WTC11 (cell line): ENCODE measurements around the gene STRIT1. TPM values are rescaled to one million over a fixed set of nuclear protein-coding genes. Genes with fewer than 3 reads are reported as not detected.

Source experiments
- ATAC-seq: fragments of 200-7000 bp; cut with Tn5 transposase; 2 replicates; pipeline ENCODE4 v1.10.0; 2021; ENCODE audit warnings: mild to moderate bottlenecking, moderate library complexity
- CTCF ChIA-PET: fragments of 300-600 bp; sonication (Branson Sonifier 250); formaldehyde crosslinking; loops from one replicate; lab custom pipeline; 2021; ENCODE audit warnings: antibody characterized with exemption; lab: Charles Lee
- POLR2A ChIA-PET: fragments of 350-600 bp; sonication (Branson Sonifier 250); formaldehyde crosslinking; loops from one replicate; lab custom pipeline; 2021; ENCODE audit warnings: antibody characterized with exemption; lab: Charles Lee
- DNase-seq: peaks from one replicate; pipeline ENCODE4 v3.0.0; 2021; ENCODE audit warnings: low spot score
- H3K27ac Mint-ChIP-seq: 2 replicates; pipeline ENCODE4 v1.8.0; 2021; ENCODE audit warnings: mixed read lengths
- H3K27me3 Mint-ChIP-seq: 2 replicates; pipeline ENCODE4 v1.8.0; 2021; ENCODE audit warnings: low read depth, mild to moderate bottlenecking, moderate library complexity, mixed read lengths
- H3K36me3 Mint-ChIP-seq: 2 replicates; pipeline ENCODE4 v1.8.0; 2021; ENCODE audit warnings: mixed read lengths
- H3K4me1 Mint-ChIP-seq: 2 replicates; pipeline ENCODE4 v1.8.0; 2022; ENCODE audit warnings: mixed read lengths
- H3K4me3 Mint-ChIP-seq: 2 replicates; pipeline ENCODE4 v1.8.0; 2021; ENCODE audit warnings: mild to moderate bottlenecking, moderate library complexity, mixed read lengths
- H3K9me3 Mint-ChIP-seq: 2 replicates; pipeline ENCODE4 v1.8.0; 2021; ENCODE audit warnings: mixed read lengths
- AFF4 ChIP-seq: sonication (generic); formaldehyde crosslinking; IDR thresholded peaks from 2 replicates; pipeline ENCODE4 v1.8.1; 2023; ENCODE audit warnings: mild to moderate bottlenecking, missing genetic modification reagents, borderline replicate concordance
- ATF6 ChIP-seq: sonication (generic); formaldehyde crosslinking; IDR thresholded peaks from 2 replicates; pipeline ENCODE4 v1.8.1; 2023; ENCODE audit warnings: mild to moderate bottlenecking, missing genetic modification reagents
- CTCF ChIP-seq: fragments of 200-600 bp; IDR thresholded peaks from 2 replicates; pipeline ENCODE4 v1.8.0; 2022; ENCODE audit warnings: antibody characterized with exemption
- E2F5 ChIP-seq: sonication (generic); formaldehyde crosslinking; IDR thresholded peaks from 2 replicates; pipeline ENCODE4 v1.8.1; 2022; ENCODE audit warnings: mild to moderate bottlenecking, moderate library complexity, missing genetic modification reagents
- FOXP4 ChIP-seq: sonication (generic); formaldehyde crosslinking; IDR thresholded peaks from 2 replicates; pipeline ENCODE4 v1.8.0; 2022; ENCODE audit warnings: mild to moderate bottlenecking, missing genetic modification reagents
- IRF2 ChIP-seq: sonication (generic); formaldehyde crosslinking; IDR thresholded peaks from 2 replicates; pipeline ENCODE4 v1.8.0; 2022; ENCODE audit warnings: low read depth, missing genetic modification reagents, borderline replicate concordance
- KAT7 ChIP-seq: sonication (generic); formaldehyde crosslinking; IDR thresholded peaks from 2 replicates; pipeline ENCODE4 v1.8.1; 2023; ENCODE audit warnings: missing genetic modification reagents, mild to moderate bottlenecking, borderline replicate concordance
- MXD4 ChIP-seq: fragments of 250-450 bp; sonication (Bioruptor Pico); IDR thresholded peaks from 2 replicates; pipeline ENCODE4 v1.8.0; 2021; ENCODE audit warnings: mild to moderate bottlenecking, moderate library complexity, borderline replicate concordance
- MYBL2 ChIP-seq: sonication (generic); formaldehyde crosslinking; IDR thresholded peaks from 2 replicates; pipeline ENCODE4 v1.8.1; 2023; ENCODE audit warnings: mild to moderate bottlenecking, moderate library complexity, missing genetic modification reagents
- NR2C2 ChIP-seq: sonication (generic); formaldehyde crosslinking; IDR thresholded peaks from 2 replicates; pipeline ENCODE4 v1.8.0; 2022; ENCODE audit warnings: mild to moderate bottlenecking, missing genetic modification reagents
- OVOL2 ChIP-seq: fragments of 250-450 bp; sonication (Bioruptor Pico); IDR thresholded peaks from 2 replicates; pipeline ENCODE4 v1.9.0; 2021; ENCODE audit warnings: mild to moderate bottlenecking, borderline replicate concordance
- PRDM15 ChIP-seq: sonication (generic); formaldehyde crosslinking; IDR thresholded peaks from 2 replicates; pipeline ENCODE4 v1.8.0; 2022; ENCODE audit warnings: missing genetic modification reagents
- TCF7 ChIP-seq: sonication (generic); formaldehyde crosslinking; IDR thresholded peaks from 2 replicates; pipeline ENCODE4 v1.8.0; 2022; ENCODE audit warnings: mild to moderate bottlenecking, low read depth, missing genetic modification reagents, moderate library complexity
- USF2 ChIP-seq: sonication (generic); formaldehyde crosslinking; IDR thresholded peaks from 2 replicates; pipeline ENCODE4 v1.8.1; 2023; ENCODE audit warnings: mild to moderate bottlenecking, missing genetic modification reagents, moderate library complexity
- ZBTB43 ChIP-seq: sonication (generic); formaldehyde crosslinking; IDR thresholded peaks from 2 replicates; pipeline ENCODE4 v1.8.1; 2023; ENCODE audit warnings: mild to moderate bottlenecking, missing genetic modification reagents
- ZNF138 ChIP-seq: sonication (generic); formaldehyde crosslinking; conservative IDR thresholded peaks from 2 replicates; pipeline ENCODE4 v1.8.1; 2022; ENCODE audit warnings: mild to moderate bottlenecking, moderate library complexity, missing genetic modification reagents
- total RNA-seq: library from RNA; stranded (reverse); gene quantifications from 3 replicates; pipeline ENCODE4 v1.2.3, GENCODE V29; 2021

STRIT1 gene
- total RNA-seq, 1 experiment from 2014 or later, result 0.33 TPM

- TF ChIP-seq FOXP4 (CRISPR knock-in tag), result no peak
Observed at GRCh38 chr3:155334914-155335723, 41.6 kb upstream of the STRIT1 start (continued).

- no peaks in the 10 kb centered on the region for H3K36me3 Mint-ChIP-seq
- peaks cover 11% of the 10 kb centered on the region for H3K4me1 Mint-ChIP-seq
- POLR2A ChIA-PET, result no interaction called here
- no peak for TF ChIP-seq E2F5
- TF ChIP-seq IRF2 (CRISPR knock-in tag), result no peak
- no peak for TF ChIP-seq ZBTB43
- no peak for TF ChIP-seq USF2 (CRISPR knock-in tag)
- TF ChIP-seq TCF7 (CRISPR knock-in tag), result no peak
- TF ChIP-seq ATF6 (CRISPR knock-in tag), result no peak
- TF ChIP-seq MXD4 (CRISPR knock-in tag), result no peak
- TF ChIP-seq AFF4 (CRISPR knock-in tag), result no peak
- TF ChIP-seq ZNF138, result no peak
- no peak for TF ChIP-seq CTCF
- TF ChIP-seq MYBL2 (CRISPR knock-in tag), result no peak
- no peak for TF ChIP-seq KAT7
- no peak for TF ChIP-seq NR2C2 (CRISPR knock-in tag)
- no peak for TF ChIP-seq PRDM15 (CRISPR knock-in tag)
- no peak for TF ChIP-seq OVOL2 (CRISPR knock-in tag)
Observed at GRCh38 chr3:155334215-155334913, 40.9 kb upstream of the STRIT1 start.

More at GRCh38 chr3:155334215-155334913, 40.9 kb upstream of the STRIT1 start:
- no peaks in the 10 kb centered on the region for H3K27me3 Mint-ChIP-seq
- H3K4me3 Mint-ChIP-seq, result no peak overlapping the region
- CTCF ChIA-PET, result interaction anchor here (1.4 to 2.2 kb wide), 2 partner anchors 8 to 12 kb away, joined by 4 read pairs; no protein-coding TSS in a partner anchor
- 0 out of 2 replicates have a peak, but pooled peaks cover 3% of the 10 kb centered on the region for H3K9me3 Mint-ChIP-seq
- DNase-seq (no peak), ATAC-seq (no peak)
- no peak overlapping the region for H3K27ac Mint-ChIP-seq
